NCI-H187 (cell line): ENCODE results near the gene ESRP2.

Source experiments
- DNase-seq, 2 experiments: peaks; one replicate each; lab custom pipeline; 2025; lab: John Stamatoyannopoulos, UW

Gene ESRP2

GRCh38 chr16:68235887-68236136 is at the start of gene ESRP2:
ESRP2 (minus strand) TSS chr16:68236127; CDS start chr16:68236045, 82 bp downstream.
- no peak for DNase-seq

- no peak for DNase-seq
Measured at GRCh38 chr16:68285683-68286082, 49.8 kb upstream of the ESRP2 start.

- DNase-seq = no peak
Measured at GRCh38 chr16:68284847-68285246, 48.9 kb upstream of the ESRP2 start.

- no peak for DNase-seq
Measured at GRCh38 chr16:68283801-68284598, 48.1 kb upstream of the ESRP2 start.

- no peak for DNase-seq
Measured at GRCh38 chr16:68283346-68283745, 47.4 kb upstream of the ESRP2 start.

GRCh38 chr16:68282064-68282452 is 46.1 kb upstream of the ESRP2 start:
- no peak for DNase-seq

GRCh38 chr16:68281368-68282063 is 45.6 kb upstream of the ESRP2 start:
- DNase-seq = no peak

- DNase-seq = no peak
Measured at GRCh38 chr16:68279726-68280558, 44.0 kb upstream of the ESRP2 start.

GRCh38 chr16:68276223-68276622 is 40.3 kb upstream of the ESRP2 start:
- no peak for DNase-seq

GRCh38 chr16:68275611-68276191 is 39.8 kb upstream of the ESRP2 start:
- peak; percentile 25 to 38 for DNase-seq

GRCh38 chr16:68274441-68274840 is 38.5 kb upstream of the ESRP2 start:
- DNase-seq = no peak

GRCh38 chr16:68273896-68274295 is 38.0 kb upstream of the ESRP2 start:
- no peak for DNase-seq

GRCh38 chr16:68273459-68273858 is 37.5 kb upstream of the ESRP2 start:
- DNase-seq = no peak

GRCh38 chr16:68272507-68273209 is 36.7 kb upstream of the ESRP2 start:
- DNase-seq = no peak

- DNase-seq = no peak
Measured at GRCh38 chr16:68270353-68270752, 34.4 kb upstream of the ESRP2 start.

GRCh38 chr16:68269793-68270192 is 33.9 kb upstream of the ESRP2 start:
- DNase-seq = no peak

GRCh38 chr16:68267612-68268405 is 31.9 kb upstream of the ESRP2 start:
- peak; percentile 48 to 66 for DNase-seq

GRCh38 chr16:68265078-68265920 is 29.4 kb upstream of the ESRP2 start:
- DNase-seq = no peak

- DNase-seq = no peak
Measured at GRCh38 chr16:68264128-68265077, 28.5 kb upstream of the ESRP2 start, which contains the start of gene SLC7A6. SLC7A6 (plus strand) TSS chr16:68264526; CDS start chr16:68274727, 10,201 bp downstream.
